AML-193 (cell line): ENCODE data around the gene SLC6A17.

Source experiments
- DNase-seq, 2 experiments: peaks; one replicate each; lab custom pipeline; 2025; lab: John Stamatoyannopoulos, UW

The SLC6A17 gene

GRCh38 chr1:110223127-110223526 is 72.8 kb downstream of the SLC6A17 start:
- DNase-seq, result no peak

DNA sequence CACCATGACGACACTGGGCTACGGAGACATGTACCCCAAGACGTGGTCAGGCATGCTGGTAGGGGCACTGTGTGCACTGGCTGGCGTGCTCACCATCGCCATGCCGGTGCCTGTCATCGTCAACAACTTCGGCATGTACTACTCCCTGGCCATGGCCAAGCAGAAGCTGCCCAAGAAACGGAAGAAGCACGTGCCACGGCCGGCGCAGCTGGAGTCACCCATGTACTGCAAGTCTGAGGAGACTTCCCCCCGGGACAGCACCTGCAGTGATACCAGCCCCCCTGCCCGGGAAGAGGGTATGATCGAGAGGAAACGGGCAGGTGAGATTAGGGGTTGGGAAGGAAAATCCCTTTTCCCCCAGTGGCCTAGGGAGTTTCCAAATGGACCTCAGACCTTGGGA is 73.3 kb downstream of the SLC6A17 start:
- no peak for DNase-seq

- DNase-seq, result no peak
These were observed 74.1 kb downstream of the SLC6A17 start for GRCh38 chr1:110224240-110224995.

DNA sequence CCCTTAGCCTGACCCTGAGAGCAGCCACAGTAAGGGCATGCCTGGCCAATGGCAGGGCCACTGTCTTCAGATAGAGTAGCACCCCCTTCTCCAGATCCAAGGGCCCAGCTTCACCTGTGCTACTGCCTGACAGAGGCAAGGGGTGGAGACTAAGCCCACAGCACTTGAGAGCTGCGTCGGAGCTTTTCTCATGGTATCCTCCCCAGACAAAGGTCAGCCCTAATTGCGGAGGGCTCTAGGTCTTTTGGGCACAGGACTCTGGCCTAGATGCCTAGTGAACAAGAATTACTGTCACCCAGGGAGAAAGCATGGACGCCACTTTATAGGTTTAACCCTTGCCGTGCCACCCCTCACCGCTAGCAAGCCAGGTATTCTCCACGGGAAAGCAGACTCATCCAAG is 74.9 kb downstream of the SLC6A17 start:
- no peak for DNase-seq

DNA sequence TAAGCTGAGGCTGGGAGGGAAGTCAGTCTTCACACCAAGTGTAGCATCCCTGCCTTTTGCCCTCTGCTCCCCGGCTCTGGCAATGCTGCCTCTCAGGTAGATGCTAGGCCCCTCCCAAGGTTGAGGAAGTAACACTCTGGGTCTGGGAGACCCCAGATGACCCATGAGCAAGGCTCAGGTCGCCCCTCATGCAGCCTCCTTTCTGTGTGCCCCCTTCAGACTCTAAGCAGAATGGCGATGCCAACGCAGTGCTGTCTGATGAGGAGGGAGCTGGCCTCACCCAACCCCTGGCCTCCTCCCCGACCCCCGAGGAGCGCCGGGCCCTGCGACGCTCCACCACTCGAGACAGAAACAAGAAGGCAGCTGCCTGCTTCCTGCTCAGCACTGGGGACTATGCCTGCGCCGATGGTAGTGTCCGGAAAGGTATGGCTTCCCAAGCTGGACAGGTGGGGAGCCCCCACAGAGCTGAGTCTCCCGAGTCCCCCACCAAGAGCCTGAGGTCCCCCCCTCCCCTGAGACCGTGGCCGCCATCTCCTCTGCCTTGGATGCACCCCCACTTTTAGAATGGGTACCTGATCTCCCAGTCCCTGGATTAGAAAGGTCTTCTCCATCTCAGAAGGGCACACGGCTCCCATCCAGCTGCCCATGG is 75.6 kb downstream of the SLC6A17 start:
- DNase-seq, result no peak

DNA sequence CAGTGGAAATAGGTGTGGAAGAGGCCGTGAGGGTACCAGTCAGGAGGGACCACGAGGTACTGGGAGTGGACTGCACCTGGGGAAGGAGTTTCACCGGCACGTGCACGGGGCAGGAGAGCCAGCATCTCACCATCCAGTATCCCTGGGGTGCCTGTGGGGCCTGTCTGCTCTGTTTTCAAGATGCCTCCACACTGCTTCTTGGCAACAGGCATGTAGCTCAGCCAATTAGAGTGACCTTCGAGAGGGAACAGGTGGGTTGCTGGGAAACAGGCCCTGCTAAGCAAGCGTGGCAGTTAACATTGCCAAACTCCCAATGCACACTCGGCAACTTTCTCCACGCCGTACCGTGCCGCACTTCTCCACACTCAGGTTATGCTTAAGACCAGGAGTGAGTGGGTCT is 77.5 kb downstream of the SLC6A17 start:
- DNase-seq, result no peak

DNA sequence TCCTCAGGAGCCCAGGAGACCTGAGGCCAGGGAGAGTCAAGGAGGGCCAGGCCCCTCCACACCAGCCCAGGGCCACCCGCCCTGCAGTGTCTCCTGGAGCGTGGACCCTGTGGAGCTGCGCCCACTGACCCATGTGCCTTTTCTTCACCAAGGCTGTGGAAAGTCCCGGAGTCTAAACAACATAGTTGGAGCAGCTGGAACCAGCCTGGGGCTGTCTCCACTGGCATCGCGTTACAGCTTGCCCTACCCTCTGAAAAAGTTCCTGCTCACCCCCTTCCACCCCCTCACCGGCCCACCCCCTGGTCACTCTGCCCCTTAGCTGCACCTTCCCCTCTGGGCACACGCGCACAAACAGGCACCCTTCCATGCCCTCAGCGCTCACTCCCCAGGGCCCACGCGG is 78.1 kb downstream of the SLC6A17 start:
- no peak for DNase-seq

DNA sequence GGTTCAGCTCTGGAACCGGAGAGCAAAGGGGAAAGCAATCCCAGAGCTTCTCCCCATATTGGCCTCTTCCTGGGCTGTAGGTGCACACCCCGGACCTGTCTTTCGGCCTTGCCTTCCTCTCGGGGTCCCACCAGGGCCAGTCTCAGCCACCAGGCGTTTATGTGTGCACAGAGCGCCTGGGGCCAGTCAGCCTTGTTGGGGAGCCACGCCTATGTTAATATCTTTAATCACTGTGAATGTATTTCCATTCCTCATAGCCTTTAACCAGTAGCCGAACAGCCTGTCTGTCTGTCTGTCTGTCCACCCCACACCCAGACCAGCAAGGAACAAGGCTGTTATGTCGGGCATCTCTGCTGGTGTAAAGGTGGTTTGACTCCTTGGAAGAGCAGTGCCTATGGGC is 78.6 kb downstream of the SLC6A17 start:
- DNase-seq, result no peak

DNA sequence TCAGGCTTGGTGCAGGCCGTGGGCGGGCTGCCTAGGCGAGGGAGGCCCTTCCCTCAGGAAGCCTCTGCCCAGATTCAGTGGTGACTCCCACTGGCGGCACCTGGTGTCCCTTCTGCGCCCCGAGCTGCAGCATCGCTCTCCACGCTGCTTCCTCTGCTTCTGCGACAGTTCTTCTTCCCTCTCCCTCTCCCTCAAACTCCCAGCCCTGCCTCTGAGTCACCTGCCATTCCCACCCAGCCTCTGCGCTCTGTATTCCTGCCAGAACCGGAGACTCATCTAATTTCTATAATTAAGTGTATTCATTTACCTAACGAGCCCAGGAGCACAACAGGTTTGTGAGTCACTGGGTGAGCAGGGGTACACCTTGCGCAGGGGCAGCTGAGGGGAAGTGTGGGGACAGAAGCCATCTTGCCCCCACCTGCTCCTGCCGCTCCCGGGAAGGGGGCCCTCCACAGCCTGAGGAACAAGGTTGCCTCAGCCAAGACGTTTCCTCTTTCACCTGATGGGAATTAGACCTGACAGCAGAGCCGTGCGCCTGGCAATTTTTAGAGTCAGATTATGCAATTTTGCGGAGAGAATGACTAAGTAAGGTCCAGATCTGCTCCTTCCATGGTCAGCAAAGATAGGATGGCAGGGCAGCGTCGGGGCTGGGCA is 79.2 kb downstream of the SLC6A17 start:
- no peak for DNase-seq

DNA sequence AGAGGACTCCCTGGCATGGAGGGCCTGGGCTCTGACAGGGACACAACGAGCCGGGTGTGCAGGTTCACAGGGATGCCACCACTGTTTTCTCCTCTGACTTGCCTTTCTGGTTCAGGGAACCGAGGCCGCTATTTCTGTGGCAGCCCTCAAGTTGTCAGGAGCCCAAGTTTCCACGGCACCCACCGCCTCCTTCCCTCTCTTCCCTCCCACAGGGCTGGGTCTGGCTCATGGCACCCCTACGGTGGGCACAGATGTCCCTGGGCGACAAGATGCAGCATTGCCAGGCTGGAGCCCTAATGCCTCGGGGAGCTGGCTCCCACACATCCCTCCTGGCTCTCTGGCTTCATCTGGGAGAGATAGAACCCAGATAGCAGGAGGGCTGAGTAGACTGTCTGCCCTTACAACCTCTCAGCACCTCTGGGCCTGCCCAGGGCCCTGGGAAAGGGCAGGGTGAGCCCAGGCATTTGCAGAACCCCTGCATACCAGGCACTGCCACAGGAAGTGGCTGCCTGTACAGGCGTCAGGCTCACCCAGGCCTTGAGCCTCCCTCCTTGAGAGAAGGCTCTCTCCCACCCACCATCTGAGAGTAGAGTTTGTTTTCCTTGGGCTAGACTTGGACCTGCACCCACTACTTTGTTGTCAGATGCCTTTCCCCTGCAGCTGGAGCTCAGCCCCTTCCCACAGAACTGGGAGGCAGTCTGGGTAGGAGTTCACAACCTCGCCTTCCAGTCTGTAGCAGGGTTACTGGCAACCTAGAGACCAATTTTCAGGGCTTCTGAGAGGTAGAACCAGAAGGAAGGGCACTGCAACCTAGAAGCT is 80.3 kb downstream of the SLC6A17 start:
- no peak for DNase-seq

- no peak for DNase-seq
These were observed 83.6 kb downstream of the SLC6A17 start for GRCh38 chr1:110233861-110234260.

- DNase-seq, result no peak
These were observed 84.4 kb downstream of the SLC6A17 start for GRCh38 chr1:110234691-110235090.

GRCh38 chr1:110235181-110235833 is 85.0 kb downstream of the SLC6A17 start:
- no peak for DNase-seq

DNA sequence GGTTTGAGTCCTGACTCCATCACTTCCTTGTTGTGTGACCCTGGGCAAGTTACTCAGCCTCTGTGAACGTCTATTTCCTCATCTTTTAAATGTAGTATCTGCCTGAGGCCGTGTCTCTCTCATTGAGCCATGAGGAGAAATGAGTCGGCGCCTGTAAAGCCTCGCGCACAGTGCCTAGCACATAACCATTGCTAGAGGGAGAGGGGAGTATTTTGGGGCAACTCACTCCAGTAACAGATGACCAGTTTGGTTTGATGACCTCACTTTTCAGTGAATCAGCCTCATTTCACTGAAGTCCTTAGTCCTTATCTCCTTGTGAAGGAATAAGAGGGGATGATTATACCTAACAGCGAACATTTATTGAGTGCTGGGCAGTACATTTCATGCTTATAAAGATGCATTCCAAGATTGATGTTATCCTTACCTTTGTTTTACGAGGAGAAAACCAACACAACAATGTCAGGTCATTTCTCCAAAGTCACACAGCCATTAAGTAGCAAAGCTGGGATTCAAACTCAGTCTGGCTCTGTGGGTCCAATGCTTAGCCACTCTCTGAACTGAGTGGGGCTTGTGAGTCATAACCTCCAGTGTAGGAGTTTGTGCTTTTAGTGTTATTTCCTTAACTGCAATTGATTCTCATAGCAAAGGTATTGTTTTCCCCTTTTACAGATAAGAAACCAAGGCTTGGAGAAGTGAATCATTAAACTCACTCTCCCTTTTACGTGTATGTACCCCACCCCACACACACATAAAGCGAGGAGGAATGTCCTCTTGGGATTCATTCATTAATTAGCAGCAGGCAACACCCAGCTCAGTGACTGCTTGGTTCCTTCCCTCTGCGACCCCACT is 85.8 kb downstream of the SLC6A17 start:
- peak; percentile 84 to 90 for DNase-seq

DNA sequence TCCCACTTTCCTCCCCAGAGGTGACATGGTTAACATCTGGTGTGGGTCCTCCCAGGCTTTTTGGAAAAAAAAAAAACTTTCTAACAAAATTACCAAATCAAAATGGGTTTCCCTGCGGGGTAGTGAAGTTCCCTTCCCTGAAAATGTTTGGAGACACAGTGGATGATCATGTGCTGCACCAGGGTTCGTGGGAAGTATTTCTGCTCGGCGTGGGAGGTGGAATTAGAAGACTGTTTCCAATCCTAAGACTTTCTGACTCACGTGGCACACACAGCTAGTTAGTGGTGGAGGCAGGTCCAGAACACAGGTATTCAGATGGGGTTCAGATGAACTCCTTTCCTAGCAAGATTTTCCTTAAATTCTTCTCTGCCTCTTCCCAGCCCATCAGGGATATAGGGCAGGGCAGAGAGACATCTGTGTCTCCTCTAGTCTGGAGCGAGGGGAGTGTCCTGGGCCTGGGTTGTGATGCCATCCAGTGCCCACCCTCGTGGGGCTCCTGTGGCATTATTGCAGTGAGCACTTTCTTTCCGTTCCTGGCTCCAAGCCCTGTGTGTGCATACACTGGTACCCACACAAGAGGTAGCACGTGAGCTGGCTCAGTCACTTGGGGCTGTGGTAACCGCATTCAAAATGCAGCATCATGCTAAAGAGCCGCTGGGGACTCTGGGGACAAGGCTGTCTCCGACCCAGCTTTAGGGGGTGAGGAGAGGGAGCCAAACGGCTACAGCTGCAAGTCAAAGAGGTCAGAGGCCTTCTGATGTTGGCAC is 87.3 kb downstream of the SLC6A17 start:
- no peak for DNase-seq

DNA sequence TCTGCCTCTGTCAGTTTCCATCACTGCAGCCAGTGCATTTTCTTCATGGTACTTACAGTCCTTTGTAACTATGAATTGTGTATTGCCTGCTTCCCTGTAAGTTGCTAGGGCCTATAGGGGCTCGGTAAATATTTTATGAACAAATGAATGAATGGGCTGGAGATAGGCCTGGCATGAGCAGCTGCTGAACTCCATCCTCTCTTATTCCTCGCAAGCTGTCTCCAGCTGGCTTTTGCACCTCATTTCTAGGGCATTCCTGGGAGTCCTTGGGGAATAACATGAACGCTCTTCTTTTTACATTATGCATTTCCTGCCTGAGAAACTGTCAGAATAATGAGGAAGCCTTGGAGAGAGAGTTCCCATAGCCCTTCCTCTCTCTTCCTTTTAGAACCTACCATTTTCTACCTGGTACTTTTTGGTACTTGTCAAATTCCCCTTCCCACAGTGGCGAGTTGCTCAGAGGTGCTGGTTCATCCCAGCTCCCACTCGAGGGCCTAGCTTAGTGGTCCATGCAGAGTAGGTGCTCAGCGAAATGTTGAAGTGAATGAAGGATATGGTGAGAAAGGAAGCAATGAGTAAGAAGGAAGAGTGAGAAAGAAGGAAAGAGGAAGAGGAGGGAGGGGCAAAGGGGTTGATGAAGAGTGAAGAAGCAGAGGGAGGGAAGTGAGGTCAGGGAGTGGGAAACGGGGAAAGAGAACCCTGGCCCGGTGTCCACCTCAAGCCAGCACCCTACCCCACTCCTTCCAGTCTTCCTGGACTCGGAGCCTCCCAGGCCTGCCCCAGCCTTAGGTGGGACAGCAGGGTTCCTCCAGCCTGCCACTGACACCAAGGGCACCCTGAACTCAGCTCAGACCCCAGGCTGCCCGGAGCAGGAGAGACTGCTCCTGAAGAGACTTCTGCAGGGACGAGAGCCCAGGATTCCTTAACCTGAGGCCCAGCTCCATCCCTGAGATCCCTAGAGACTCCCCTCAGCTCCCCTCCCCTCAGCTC is 89.4 kb downstream of the SLC6A17 start:
- DNase-seq, result no peak

- no peak for DNase-seq
These were observed 90.3 kb downstream of the SLC6A17 start for GRCh38 chr1:110240476-110241210.

- DNase-seq, result no peak
These were observed 91.2 kb downstream of the SLC6A17 start for GRCh38 chr1:110241516-110241915.
